Testis (tissue), 3 donors: ENCODE data around the gene ISY1. TPM values are rescaled to one million over a fixed set of nuclear protein-coding genes. Genes with fewer than 3 reads are reported as not detected.
"Not testable (repeated sequence)": the region's sequence is repeated elsewhere in the genome, so short reads cannot be mapped to it uniquely, and the experiment has no call there.

Source experiments
- DNase-seq: peaks from one replicate; pipeline ENCODE4 v3.0.0-alpha.2; 2019
- H3K27ac ChIP-seq, 2 donors: fragments of 200-600 bp; sonication (generic); one replicate each; pipeline ENCODE4 v1.5.1; 2019
- H3K27me3 ChIP-seq: fragments of 200-600 bp; sonication (generic); one replicate; pipeline ENCODE4 v1.5.1; 2019
- H3K36me3 ChIP-seq: fragments of 200-600 bp; sonication (generic); one replicate; pipeline ENCODE4 v1.5.1; 2017; ENCODE audit warnings: low read depth; ENCODE audit errors: missing control alignments
- H3K4me1 ChIP-seq: fragments of 200-600 bp; sonication (generic); one replicate; pipeline ENCODE4 v1.5.1; 2019
- H3K4me3 ChIP-seq, 2 donors: fragments of 200-600 bp; sonication (generic); one replicate each; pipeline ENCODE4 v1.5.1; 2017 to 2019
- H3K9me3 ChIP-seq: fragments of 200-600 bp; sonication (generic); one replicate; pipeline ENCODE4 v1.5.1; 2017
- POLR2A ChIP-seq: fragments of 450-650 bp; IDR thresholded peaks from one replicate; pipeline ENCODE4 v1.6.1; 2017; ENCODE audit warnings: antibody characterized with exemption, mild to moderate bottlenecking, moderate library complexity
- WGBS, 2 donors: methylation state at CpG; one replicate each; pipeline ENCODE4 v1.1.5; 2018; 5-methylcytosine and 5-hydroxymethylcytosine counted together
- intact Hi-C: fragments of 100-400 bp; cut with DNase I; formaldehyde crosslinking; loops from one replicate; pipeline ENCODE4 v1.15.1; 2023; ENCODE audit warnings: low total_unique reads
- polyA plus RNA-seq: library from polyadenylated mRNA; stranded (reverse); fragments of 350-450 nt; fragmentation: Illumina TruSeq; extraction: RNeasy Lipid Tissue Mini Kit (QIAGEN cat#74804); gene quantifications from one replicate; pipeline ENCODE4 v1.2.3, GENCODE V29; 2014; ENCODE audit warnings: low read depth, low replicate concordance; ENCODE audit not compliant: insufficient read depth
- total RNA-seq, 2 donors: library from RNA; depleted of rRNA; stranded (reverse); fragments of >200 nt; gene quantifications; one replicate each; pipeline ENCODE4 v1.2.3, GENCODE V29; 2016
- TF ChIP-seq, protein P1 (sequence below), 3 experiments: fragments of 450-650 bp in 2 of 3; fragments of 200-600 bp in 1 of 3; sonication (generic) in 1 of 3; IDR thresholded peaks; one replicate each; pipeline ENCODE4 v1.5.1; 2016 to 2019; ENCODE audit warnings: antibody characterized with exemption in 3 of 3, mild to moderate bottlenecking in 2 of 3, moderate library complexity in 1 of 3

The ISY1 gene
- total and polyA plus RNA-seq, 3 donors from 2014 or later, result 19.4 to 21.0 (median 20.7) TPM

DNA sequence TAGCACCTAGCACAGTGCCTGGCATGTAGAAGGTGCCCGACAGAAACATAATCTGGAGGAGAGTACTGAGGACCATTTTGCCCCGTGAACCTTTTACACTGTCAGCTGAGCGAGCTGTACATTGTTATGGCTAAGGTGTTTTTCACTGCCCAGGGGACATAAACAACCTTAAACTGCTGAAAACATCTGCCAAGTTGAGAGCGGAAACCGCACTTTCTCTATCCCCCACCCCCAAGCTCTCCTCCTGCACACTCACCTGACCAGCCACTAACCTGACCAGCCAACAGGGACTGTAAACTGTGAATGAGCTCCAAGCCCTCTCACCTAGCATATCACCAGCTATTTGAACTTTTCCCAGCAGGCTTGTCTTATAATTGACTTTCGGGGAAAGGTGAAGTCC, 56.8 kb downstream of the ISY1 start:
- intact Hi-C loops, result no loop called here
- H3K27me3 ChIP-seq, result no peaks in the 10 kb centered on the region
- H3K36me3 ChIP-seq, result no peaks in the 10 kb centered on the region
- H3K4me1 ChIP-seq, result peaks cover 36% of the 10 kb centered on the region
- no peak for TF ChIP-seq POLR2A
- TF ChIP-seq, protein P1, sequence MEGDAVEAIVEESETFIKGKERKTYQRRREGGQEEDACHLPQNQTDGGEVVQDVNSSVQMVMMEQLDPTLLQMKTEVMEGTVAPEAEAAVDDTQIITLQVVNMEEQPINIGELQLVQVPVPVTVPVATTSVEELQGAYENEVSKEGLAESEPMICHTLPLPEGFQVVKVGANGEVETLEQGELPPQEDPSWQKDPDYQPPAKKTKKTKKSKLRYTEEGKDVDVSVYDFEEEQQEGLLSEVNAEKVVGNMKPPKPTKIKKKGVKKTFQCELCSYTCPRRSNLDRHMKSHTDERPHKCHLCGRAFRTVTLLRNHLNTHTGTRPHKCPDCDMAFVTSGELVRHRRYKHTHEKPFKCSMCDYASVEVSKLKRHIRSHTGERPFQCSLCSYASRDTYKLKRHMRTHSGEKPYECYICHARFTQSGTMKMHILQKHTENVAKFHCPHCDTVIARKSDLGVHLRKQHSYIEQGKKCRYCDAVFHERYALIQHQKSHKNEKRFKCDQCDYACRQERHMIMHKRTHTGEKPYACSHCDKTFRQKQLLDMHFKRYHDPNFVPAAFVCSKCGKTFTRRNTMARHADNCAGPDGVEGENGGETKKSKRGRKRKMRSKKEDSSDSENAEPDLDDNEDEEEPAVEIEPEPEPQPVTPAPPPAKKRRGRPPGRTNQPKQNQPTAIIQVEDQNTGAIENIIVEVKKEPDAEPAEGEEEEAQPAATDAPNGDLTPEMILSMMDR (IDR thresholded peaks at IDR 0.05), result no peak
- no peak for DNase-seq
- 91 to 94% methylated on average over 6 of the region's 6 CpGs for WGBS, 2 donors
- H3K4me3 ChIP-seq, result no peak overlapping the region
- H3K27ac ChIP-seq, result no peak overlapping the region
- H3K9me3 ChIP-seq, result no peaks in the 10 kb centered on the region

DNA sequence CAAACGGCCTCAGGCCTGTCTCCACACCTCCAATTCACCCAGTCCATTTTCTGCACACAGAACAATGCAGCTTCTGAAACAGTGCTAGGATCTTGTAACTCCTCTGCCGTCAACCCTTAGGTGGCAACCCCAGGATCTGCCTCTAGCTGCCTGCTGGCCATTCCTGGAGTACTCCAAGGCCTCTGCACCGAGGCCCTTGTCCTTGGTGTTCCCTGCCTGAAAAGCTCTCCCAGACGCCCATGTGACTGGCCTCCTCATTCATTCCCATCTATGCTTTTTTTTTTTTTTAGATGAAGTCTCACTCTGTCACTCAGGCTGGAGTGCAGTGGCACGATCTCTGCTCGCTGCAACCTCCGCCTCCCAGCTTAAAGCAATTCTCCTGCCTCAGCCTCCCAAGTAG, 57.6 kb downstream of the ISY1 start:
- 70 to 82% methylated on average over 7 of the region's 7 CpGs for WGBS, 2 donors
- peaks cover 36% of the 10 kb centered on the region for H3K4me1 ChIP-seq
- intact Hi-C loops, result no loop called here
- no peak overlapping the region for H3K4me3 ChIP-seq
- peak; percentile 37 for DNase-seq
- TF ChIP-seq, protein P1 (IDR thresholded peaks at IDR 0.05), result no peak
- TF ChIP-seq POLR2A, result no peak
- H3K36me3 ChIP-seq, result no peaks in the 10 kb centered on the region
- H3K27ac ChIP-seq, result no peak overlapping the region
- H3K9me3 ChIP-seq, result no peaks in the 10 kb centered on the region
- H3K27me3 ChIP-seq, result no peaks in the 10 kb centered on the region

DNA sequence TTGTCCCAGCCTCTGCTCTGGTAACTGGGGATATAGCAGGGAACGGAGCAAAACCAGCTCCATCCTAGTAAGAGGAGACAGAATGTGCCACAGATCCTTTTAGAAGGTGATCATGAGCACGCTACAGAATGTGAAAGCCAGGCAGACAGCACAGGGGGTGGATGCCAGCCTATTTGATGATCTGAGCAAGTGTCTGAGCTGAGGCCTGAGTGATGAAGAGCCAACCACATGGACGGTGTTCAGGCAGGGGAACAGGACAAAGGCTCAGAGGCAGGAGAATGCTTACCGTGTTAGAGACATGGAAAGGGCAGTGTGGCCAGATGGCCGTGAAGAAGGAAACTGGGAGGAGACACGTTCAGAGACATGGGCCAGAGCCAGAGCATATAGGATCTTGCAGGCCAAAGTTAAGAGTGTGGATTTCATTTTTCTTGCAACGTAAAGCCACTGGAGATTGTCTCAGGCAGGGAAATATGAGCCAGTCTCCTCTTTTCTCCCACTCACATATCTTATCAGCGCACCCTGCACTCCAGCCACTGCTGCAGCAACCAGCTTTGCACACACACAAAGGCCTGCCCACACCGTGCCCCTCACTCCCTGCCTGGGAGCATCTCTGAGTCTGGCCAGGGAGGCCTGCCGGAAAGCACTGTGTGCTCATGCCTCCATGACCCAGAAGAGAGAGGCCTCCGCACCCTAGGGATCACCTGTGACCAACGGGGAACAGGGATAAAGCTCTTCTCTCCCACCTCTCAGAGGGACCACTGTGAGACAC, 59.3 kb downstream of the ISY1 start:
- no peaks in the 10 kb centered on the region for H3K36me3 ChIP-seq
- no peaks in the 10 kb centered on the region for H3K9me3 ChIP-seq
- WGBS, 2 donors, result 51 to 61% methylated on average over 12 of the region's 12 CpGs
- intact Hi-C loops, result no loop called here
- no peak overlapping the region for H3K4me3 ChIP-seq
- H3K27me3 ChIP-seq, result no peaks in the 10 kb centered on the region
- peak; percentile 54 for DNase-seq
- peak overlapping the region in 1 of 2 donors; percentile 21 for H3K27ac ChIP-seq
- TF ChIP-seq, protein P1 (IDR thresholded peaks at IDR 0.05), result no peak
- no peak for TF ChIP-seq POLR2A
- H3K4me1 ChIP-seq, result peaks cover 31% of the 10 kb centered on the region

DNA sequence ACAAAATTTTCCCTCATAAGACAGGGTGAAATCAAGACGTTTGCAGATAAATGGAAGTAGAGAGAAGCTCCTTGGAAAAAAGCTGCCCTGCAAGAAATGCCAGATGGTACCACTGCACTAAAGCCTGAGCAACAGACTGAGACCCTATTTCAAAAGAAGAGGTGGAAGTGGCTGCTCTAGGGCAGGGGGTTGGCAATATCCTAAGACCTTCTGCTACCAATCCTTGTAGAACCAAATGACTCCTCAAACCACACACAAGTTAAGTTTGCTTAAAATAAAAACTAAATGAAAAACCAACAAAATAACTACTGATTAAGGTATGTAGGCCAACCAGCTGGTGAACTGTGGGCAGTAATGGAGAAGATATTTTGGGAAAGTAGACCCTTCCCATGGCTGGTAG, 60.6 kb downstream of the ISY1 start:
- intact Hi-C loops, result no loop called here
- Histone ChIP-seq H3K36me3 (no peaks in the 10 kb centered on the region), H3K27me3 (no peaks in the 10 kb centered on the region), H3K27ac (no peak overlapping the region), H3K9me3 (no peaks in the 10 kb centered on the region), H3K4me3 (no peak overlapping the region), H3K4me1 (peaks cover 18% of the 10 kb centered on the region)
- TF ChIP-seq POLR2A, result no peak
- TF ChIP-seq, protein P1 (IDR thresholded peaks at IDR 0.05), result no peak
- no peak for DNase-seq
- 71 to 79% methylated on average over 1 of the region's 1 CpG for WGBS, 2 donors

DNA sequence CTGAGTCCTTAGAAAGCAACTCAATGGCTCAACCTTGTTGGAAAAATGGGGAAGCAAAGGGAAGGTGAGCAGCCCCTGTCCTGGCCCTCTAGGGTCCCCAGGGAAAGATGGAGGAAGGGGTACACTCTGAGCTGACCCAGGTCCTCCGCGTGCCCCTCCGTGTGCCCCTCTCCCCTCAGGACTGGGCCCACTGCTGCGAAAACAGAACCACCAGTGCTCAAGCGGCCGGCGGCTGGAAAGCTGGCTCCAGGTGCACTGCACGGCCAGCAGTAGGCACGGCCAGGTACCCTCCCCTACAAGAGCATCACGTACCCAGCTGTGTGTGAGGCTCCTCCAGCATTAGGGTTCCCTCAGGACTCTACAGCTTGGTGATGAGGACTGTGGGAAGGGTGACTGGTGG, 65.6 kb downstream of the ISY1 start:
- 97% methylated on average over 10 of the region's 10 CpGs; no CpG with 5 or more reads in 1 of the 2 donors for WGBS, 2 donors

DNA sequence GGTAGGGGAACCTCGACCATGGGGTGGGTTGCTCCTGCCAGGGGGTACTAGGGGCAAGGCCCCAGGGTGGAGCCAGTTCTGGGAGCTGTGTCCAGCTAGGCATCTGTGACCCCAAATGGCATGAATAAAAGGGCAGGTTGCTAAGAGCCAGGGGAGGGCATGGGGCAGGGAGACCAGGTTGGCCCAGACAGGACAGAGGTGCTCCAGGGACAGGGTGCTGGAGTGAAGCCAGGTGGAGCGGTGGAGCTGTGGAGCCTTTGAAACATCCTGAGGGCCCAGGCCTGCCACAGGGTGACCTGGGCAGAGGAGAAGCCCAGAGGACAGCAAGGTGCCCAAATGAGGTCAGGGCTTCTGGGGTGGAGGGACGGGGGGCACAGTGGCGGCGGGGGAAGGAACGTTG, 72.6 kb downstream of the ISY1 start:
- H3K9me3 ChIP-seq, H3K27me3 ChIP-seq, H3K27ac ChIP-seq, H3K36me3 ChIP-seq, H3K4me1 ChIP-seq, H3K4me3 ChIP-seq, DNase-seq, intact Hi-C loops: not testable (repeated sequence)
- no CpG with 5 or more reads among the region's 6 CpGs for WGBS, 2 donors

More for the DNA sequence above, 65.6 kb downstream of the ISY1 start:
- Histone ChIP-seq H3K4me3 (no peak overlapping the region), H3K9me3 (no peaks in the 10 kb centered on the region), H3K27me3 (no peaks in the 10 kb centered on the region), H3K27ac (no peak overlapping the region), H3K4me1 (no peaks in the 10 kb centered on the region), H3K36me3 (no peaks in the 10 kb centered on the region)
- TF ChIP-seq, protein P1 (IDR thresholded peaks at IDR 0.05), result no peak
- TF ChIP-seq POLR2A, result no peak
- DNase-seq, result no peak
- intact Hi-C loops, result no loop called here

DNA sequence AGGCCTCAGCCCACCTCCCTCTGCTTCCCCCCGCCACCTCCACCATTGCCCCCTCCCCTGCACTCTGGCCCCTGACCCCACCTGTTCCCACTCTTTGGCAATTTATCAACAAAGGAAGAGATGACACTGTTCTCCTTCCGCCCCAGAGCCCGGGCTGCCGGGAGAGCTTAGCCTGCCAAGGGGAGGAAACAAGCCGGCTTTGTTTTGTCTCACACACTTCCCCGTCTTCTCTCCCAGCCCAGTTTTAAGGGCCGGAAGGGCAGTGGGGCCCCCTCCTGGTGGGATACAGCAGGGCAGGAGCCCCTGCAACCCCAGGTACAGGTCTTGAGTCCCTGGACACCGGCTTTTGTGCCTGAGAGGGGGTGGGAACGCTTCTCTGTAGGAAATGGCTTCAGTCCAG, 73.0 kb downstream of the ISY1 start:
- H3K36me3 ChIP-seq, H3K27me3 ChIP-seq, H3K27ac ChIP-seq, H3K4me1 ChIP-seq, H3K9me3 ChIP-seq, intact Hi-C loops, H3K4me3 ChIP-seq: not testable (repeated sequence)
- no CpG with 5 or more reads among the region's 9 CpGs for WGBS, 2 donors
- peak; percentile 62 for DNase-seq
